H9 (cell line): ENCODE measurements around the gene TMBIM1. TPM values are rescaled to one million over a fixed set of nuclear protein-coding genes. Genes with fewer than 3 reads are reported as not detected.

ENCODE experiments used
- DNase-seq: peaks from one replicate; pipeline ENCODE4 v3.0.0-alpha.2; 2017
- H2AFZ ChIP-seq: one replicate; pipeline ENCODE4 v1.6.1; 2013; ENCODE audit warnings: mild to moderate bottlenecking, low read length, control low read depth, moderate library complexity
- H2AK5ac ChIP-seq: 2 replicates; pipeline ENCODE4 v1.6.1; 2013; ENCODE audit warnings: low read length, control low read depth, mixed read lengths; ENCODE audit not compliant: insufficient read length
- H2BK120ac ChIP-seq: one replicate; pipeline ENCODE4 v1.6.1; 2013; ENCODE audit warnings: low read depth, mild to moderate bottlenecking, low read length, control low read depth, inconsistent platforms; ENCODE audit not compliant: poor library complexity, severe bottlenecking
- H2BK12ac ChIP-seq: 2 replicates; pipeline ENCODE4 v1.6.1; 2013; ENCODE audit warnings: low read length, control low read depth, mixed read lengths, low read depth; ENCODE audit not compliant: insufficient read length
- H2BK15ac ChIP-seq: 2 replicates; pipeline ENCODE4 v1.6.1; 2013; ENCODE audit warnings: low read depth, low read length, control low read depth
- H2BK20ac ChIP-seq: one replicate; pipeline ENCODE4 v1.6.1; 2013; ENCODE audit warnings: low read depth, mild to moderate bottlenecking, low read length, control low read depth, inconsistent platforms; ENCODE audit not compliant: poor library complexity, severe bottlenecking
- H2BK5ac ChIP-seq: 2 replicates; pipeline ENCODE4 v1.6.1; 2013; ENCODE audit warnings: low read length, control low read depth, mixed read lengths; ENCODE audit not compliant: insufficient read length
- H3K14ac ChIP-seq: 2 replicates; pipeline ENCODE4 v1.6.1; 2013; ENCODE audit warnings: low read length, control low read depth; ENCODE audit not compliant: insufficient read depth
- H3K18ac ChIP-seq: 2 replicates; pipeline ENCODE4 v1.6.1; 2013; ENCODE audit warnings: low read depth, mild to moderate bottlenecking, mixed read lengths, low read length, control low read depth; ENCODE audit not compliant: insufficient read length
- H3K23ac ChIP-seq: 2 replicates; pipeline ENCODE4 v1.6.1; 2013; ENCODE audit warnings: low read length, control low read depth, mixed read lengths, low read depth; ENCODE audit not compliant: insufficient read length
- H3K23me2 ChIP-seq: 2 replicates; pipeline ENCODE4 v1.6.1; 2013; ENCODE audit warnings: low read depth, mild to moderate bottlenecking, mixed read lengths, low read length, control low read depth; ENCODE audit not compliant: insufficient read length, poor library complexity, severe bottlenecking
- H3K27ac ChIP-seq: 2 replicates; pipeline ENCODE4 v1.5.1; 2013; ENCODE audit warnings: low read length, control low read depth, mixed read lengths, low read depth; ENCODE audit not compliant: insufficient read length
- H3K27me3 ChIP-seq: 2 replicates; pipeline ENCODE4 v1.6.1; 2013; ENCODE audit warnings: low read length, control low read depth, inconsistent platforms; ENCODE audit not compliant: insufficient read depth
- H3K4ac ChIP-seq: 2 replicates; pipeline ENCODE4 v1.6.1; 2013; ENCODE audit warnings: low read depth, mild to moderate bottlenecking, control low read depth, inconsistent platforms, low read length, moderate library complexity
- H3K4me1 ChIP-seq: 2 replicates; pipeline ENCODE4 v1.6.1; 2013; ENCODE audit warnings: low read length, control low read depth, inconsistent platforms; ENCODE audit not compliant: insufficient read depth
- H3K4me2 ChIP-seq: 2 replicates; pipeline ENCODE4 v1.6.1; 2013; ENCODE audit warnings: low read length, control low read depth, mixed read lengths; ENCODE audit not compliant: insufficient read length, insufficient read depth
- H3K56ac ChIP-seq: 2 replicates; pipeline ENCODE4 v1.6.1; 2013; ENCODE audit warnings: low read depth, mild to moderate bottlenecking, mixed read lengths, low read length, control low read depth; ENCODE audit not compliant: insufficient read length
- H3K79me1 ChIP-seq: 2 replicates; pipeline ENCODE4 v1.6.1; 2013; ENCODE audit warnings: low read depth, mild to moderate bottlenecking, moderate library complexity, low read length, control low read depth, inconsistent platforms; ENCODE audit not compliant: insufficient read depth, poor library complexity, severe bottlenecking
- H3K79me2 ChIP-seq: 2 replicates; pipeline ENCODE4 v1.6.1; 2013; ENCODE audit warnings: low read length, control low read depth, inconsistent platforms; ENCODE audit not compliant: insufficient read depth
- H3K9ac ChIP-seq: 2 replicates; pipeline ENCODE4 v1.6.1; 2013; ENCODE audit warnings: low read length, control low read depth, mixed read lengths; ENCODE audit not compliant: insufficient read length; ENCODE audit errors: extremely low read depth
- H3K9me3 ChIP-seq: one replicate; pipeline ENCODE4 v1.6.1; 2013; ENCODE audit warnings: low read depth, low read length, inconsistent platforms; ENCODE audit not compliant: control insufficient read depth
- H3T11ph ChIP-seq: one replicate; pipeline ENCODE4 v1.6.1; 2013; ENCODE audit warnings: mild to moderate bottlenecking, low read length, control low read depth, inconsistent platforms
- H4K20me1 ChIP-seq: one replicate; pipeline ENCODE4 v1.6.1; 2013; ENCODE audit not compliant: control insufficient read depth, insufficient read length, insufficient read depth
- H4K5ac ChIP-seq: 2 replicates; pipeline ENCODE4 v1.6.1; 2013; ENCODE audit warnings: low read depth, mild to moderate bottlenecking, mixed read lengths, low read length, control low read depth; ENCODE audit not compliant: insufficient read length
- H4K8ac ChIP-seq: replicated peaks from 2 replicates; pipeline ENCODE4 v1.6.1; 2013; ENCODE audit warnings: low read length, control low read depth, mixed read lengths, low read depth; ENCODE audit not compliant: insufficient read length
- H4K91ac ChIP-seq: 2 replicates; pipeline ENCODE4 v1.6.1; 2013; ENCODE audit warnings: low read depth, mild to moderate bottlenecking, moderate library complexity, mixed read lengths, low read length, control low read depth; ENCODE audit not compliant: insufficient read length
- H3K27ac Mint-ChIP-seq, 3 experiments: 2 replicates in 2 of 3; 3 replicates in 1 of 3; pipeline ENCODE4 v1.8.0; 2020 to 2021; ENCODE audit warnings: mixed read lengths in 3 of 3, mild to moderate bottlenecking in 1 of 3, moderate library complexity in 1 of 3
- H3K27me3 Mint-ChIP-seq: 2 replicates; pipeline ENCODE4 v1.8.0; 2021; ENCODE audit warnings: low read depth, mild to moderate bottlenecking, moderate library complexity, mixed read lengths
- H3K36me3 Mint-ChIP-seq, 3 experiments: 2 replicates in 2 of 3; 3 replicates in 1 of 3; pipeline ENCODE4 v1.8.0; 2020 to 2021; ENCODE audit warnings: low read depth in 3 of 3, mixed read lengths in 3 of 3; ENCODE audit not compliant: insufficient read depth in 1 of 3
- H3K4me1 Mint-ChIP-seq, 2 experiments: 2 replicates each; pipeline ENCODE4 v1.8.0; 2020; ENCODE audit warnings: mixed read lengths in 2 of 2
- H3K4me3 Mint-ChIP-seq, 2 experiments: 2 replicates in 1 of 2; 3 replicates in 1 of 2; pipeline ENCODE4 v1.8.0; 2020 to 2021; ENCODE audit warnings: mild to moderate bottlenecking in 2 of 2, mixed read lengths in 2 of 2, moderate library complexity in 1 of 2
- H3K9me3 Mint-ChIP-seq, 2 experiments: 2 replicates in 1 of 2; 3 replicates in 1 of 2; pipeline ENCODE4 v1.8.0; 2020; ENCODE audit warnings: mild to moderate bottlenecking in 2 of 2, mixed read lengths in 2 of 2, moderate library complexity in 1 of 2
- CTCF ChIP-seq: fragments of 200-600 bp; sonication (generic); conservative IDR thresholded peaks from 3 replicates; pipeline ENCODE4 v1.8.0; 2021; ENCODE audit warnings: antibody characterized with exemption, mild to moderate bottlenecking
- WGBS: extraction: QIAGEN DNeasy Blood & Tissue Kit; methylation state at CpG from one replicate; pipeline ENCODE4 v1.1.7; 2013; ENCODE audit warnings: missing lambda C conversion rate, low lambda C conversion rate, mixed read lengths; ENCODE audit not compliant: insufficient read length; ENCODE audit errors: extremely low coverage; 5-methylcytosine and 5-hydroxymethylcytosine counted together
- total RNA-seq: library from RNA; stranded (reverse); gene quantifications from 2 replicates; pipeline ENCODE4 v1.2.1, GENCODE V29; 2021

The TMBIM1 gene
- total RNA-seq, 1 experiment from 2014 or later: 17.4 TPM

DNA sequence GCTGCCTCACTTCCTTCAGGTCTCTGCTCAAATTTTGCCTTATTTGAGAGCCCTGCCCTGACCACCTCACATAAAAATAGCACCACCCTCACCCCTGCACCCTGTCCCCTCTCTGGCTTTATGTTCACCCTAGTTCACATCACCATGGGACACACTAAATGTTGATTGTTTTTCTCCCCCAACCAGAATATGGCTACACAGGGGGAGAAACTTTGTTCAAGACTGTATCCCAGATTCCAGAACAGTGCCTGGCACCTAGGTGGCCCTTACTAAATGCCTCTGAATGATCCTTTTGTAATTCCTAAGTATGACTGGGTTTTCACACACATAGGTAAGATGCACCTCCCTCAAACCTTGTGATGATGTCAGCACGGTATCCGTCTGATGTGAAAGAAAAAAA lies 36.0 kb upstream of the TMBIM1 start:
- no peaks in the 10 kb centered on the region for H3K9me3 ChIP-seq
- Mint-ChIP-seq H3K27me3 (no peaks in the 10 kb centered on the region), H3K4me1 (peaks cover 47 to 62% of the 10 kb centered on the region in 2 experiments), H3K36me3 (no peaks in the 10 kb centered on the region), H3K4me3 (no peak overlapping the region), H3K9me3 (no peaks in the 10 kb centered on the region), H3K27ac (peak overlapping the region; percentile 6 to 79 (median 12); a peak in 2 of 7 replicates)
- no peak for DNase-seq
- H3T11ph ChIP-seq: no peak overlapping the region
- H4K91ac ChIP-seq: no peak overlapping the region
- no peak overlapping the region for H3K18ac ChIP-seq
- no peak overlapping the region for H2AFZ ChIP-seq
- H3K27me3 ChIP-seq: no peaks in the 10 kb centered on the region
- H2BK5ac ChIP-seq: no peak overlapping the region
- H2AK5ac ChIP-seq: no peak overlapping the region
- no peak overlapping the region for H3K23ac ChIP-seq
- H2BK15ac ChIP-seq: no peak overlapping the region
- H4K20me1 ChIP-seq: no peaks in the 10 kb centered on the region
- no peak overlapping the region for H3K9ac ChIP-seq
- no peak overlapping the region for H3K14ac ChIP-seq
- no peak overlapping the region for H4K5ac ChIP-seq
- no peaks in the 10 kb centered on the region for H3K79me2 ChIP-seq
- TF ChIP-seq CTCF: no peak
- no peak overlapping the region for H2BK20ac ChIP-seq
- H3K23me2 ChIP-seq: peaks cover 9% of the 10 kb centered on the region
- H3K79me1 ChIP-seq: no peaks in the 10 kb centered on the region
- H4K8ac ChIP-seq: no peak overlapping the region
- no peak overlapping the region for H2BK12ac ChIP-seq
- H3K56ac ChIP-seq: no peak overlapping the region
- H3K4me1 ChIP-seq: peaks cover 7% of the 10 kb centered on the region; the same call in 1 of the 2 replicates
- no peak overlapping the region for H3K4me2 ChIP-seq
- no peak overlapping the region for H3K27ac ChIP-seq
- H2BK120ac ChIP-seq: no peak overlapping the region
- H3K4ac ChIP-seq: no peak overlapping the region
- WGBS: no CpG with 5 or more reads among the region's 2 CpGs
